Endothelial cell of umbilical vein (primary cell): Measurements from ENCODE around the gene PLXND1. TPM values are rescaled to one million over a fixed set of nuclear protein-coding genes. Genes with fewer than 3 reads are reported as not detected.
A peak's percentile ranks its signal among the peaks of the same experiment; 100 is the strongest.

Experiments
- BruUV-seq: library from RNA; stranded (reverse); fragments of 400-500 nt; replicated peaks from 2 replicates; lab custom pipeline; 2021; lab: Mats Ljungman, UMichigan
- CTCF ChIA-PET: fragments of 300-600, 350-600 bp; sonication (Branson Sonifier 250); formaldehyde crosslinking; loops from one replicate; lab custom pipeline; 2021; ENCODE audit warnings: antibody characterized with exemption, inconsistent platforms; lab: Charles Lee
- POLR2A ChIA-PET: fragments of 300-600, 350-600 bp; sonication (Branson Sonifier 250); formaldehyde crosslinking; loops from one replicate; lab custom pipeline; 2021; ENCODE audit warnings: antibody characterized with exemption, inconsistent platforms; lab: Charles Lee
- DNase-seq: peaks from one replicate; pipeline ENCODE4 v3.0.0-alpha.2; 2011; ENCODE audit warnings: low read depth, low spot score
- FAIRE-seq: peaks from 2 replicates; lab custom pipeline; 2011; peaks lifted over from hg19 to GRCh38; lab: Jason Lieb, UNC
- H2AFZ ChIP-seq: 2 replicates; pipeline ENCODE4 v1.6.0; 2012; ENCODE audit warnings: low read depth, low read length, control low read depth, inconsistent platforms
- H3K27ac ChIP-seq: 2 replicates; pipeline ENCODE4 v1.5.1; 2011; ENCODE audit warnings: low read depth, mild to moderate bottlenecking, control low read depth, low read length, moderate library complexity; ENCODE audit not compliant: insufficient read depth
- H3K27me3 ChIP-seq, 2 experiments: 2 replicates each; pipeline versions ENCODE4 v1.6.0 to v1.6.1; 2011; ENCODE audit warnings: low read length in 2 of 2, mixed read lengths in 1 of 2; ENCODE audit not compliant: control insufficient read depth in 2 of 2, insufficient read depth in 2 of 2
- H3K36me3 ChIP-seq, 2 experiments: 2 replicates in 1 of 2; 3 replicates in 1 of 2; pipeline ENCODE4 v1.5.1; 2011; ENCODE audit warnings: low read length in 2 of 2, mild to moderate bottlenecking in 1 of 2, moderate library complexity in 1 of 2; ENCODE audit not compliant: control insufficient read depth in 2 of 2, insufficient read depth in 2 of 2; ENCODE audit errors: extremely low read depth in 1 of 2
- H3K4me1 ChIP-seq: 3 replicates; pipeline ENCODE4 v1.5.1; 2011; ENCODE audit warnings: mild to moderate bottlenecking, low read length; ENCODE audit not compliant: control insufficient read depth, insufficient read depth; ENCODE audit errors: extremely low read depth
- H3K4me2 ChIP-seq: 2 replicates; pipeline ENCODE4 v1.6.1; 2011; ENCODE audit warnings: low read length, control low read depth, mixed read lengths; ENCODE audit not compliant: insufficient read depth
- H3K4me3 ChIP-seq, 3 experiments: fragments of 200-600 bp in 1 of 3; sonication (generic), shearing (Covaris generic) in 1 of 3; replicated peaks in 1 of 3; 2 replicates each; pipeline ENCODE4 v1.5.1; 2011 to 2016; ENCODE audit warnings: control low read depth in 3 of 3, low read length in 3 of 3, mild to moderate bottlenecking in 2 of 3, inconsistent platforms in 1 of 3, low read depth in 1 of 3, moderate library complexity in 1 of 3; ENCODE audit not compliant: insufficient read depth in 1 of 3
- H3K79me2 ChIP-seq: 2 replicates; pipeline ENCODE4 v1.6.0; 2012; ENCODE audit warnings: low read length, inconsistent platforms; ENCODE audit not compliant: control insufficient read depth, insufficient read depth
- H3K9ac ChIP-seq: replicated peaks from 2 replicates; pipeline ENCODE3; 2011; ENCODE audit warnings: low read length, control low read depth; ENCODE audit not compliant: insufficient read depth; ENCODE audit errors: extremely low read depth
- H3K9me1 ChIP-seq: replicated peaks from 3 replicates; pipeline ENCODE4 v1.6.0; 2011; ENCODE audit warnings: mild to moderate bottlenecking, low read length; ENCODE audit not compliant: control insufficient read depth, insufficient read depth; ENCODE audit errors: extremely low read depth
- H3K9me3 ChIP-seq: replicated peaks from 2 replicates; pipeline ENCODE4 v1.5.1; 2012; ENCODE audit warnings: low read length, inconsistent platforms; ENCODE audit not compliant: control insufficient read depth, insufficient read depth
- H4K20me1 ChIP-seq: replicated peaks from 2 replicates; pipeline ENCODE3; 2011; ENCODE audit warnings: mild to moderate bottlenecking, low read length; ENCODE audit not compliant: control insufficient read depth, insufficient read depth; ENCODE audit errors: extremely low read depth
- CTCF ChIP-seq, 2 donors: IDR thresholded peaks; 1 replicate in 1 of 2; 2 replicates in 1 of 2; pipeline ENCODE4 v1.5.1; 2011; ENCODE audit warnings: low read length in 2 of 2, mild to moderate bottlenecking in 2 of 2, moderate library complexity in 2 of 2, control low read depth in 1 of 2, inconsistent platforms in 1 of 2, low read depth in 1 of 2; ENCODE audit not compliant: insufficient read depth in 1 of 2; ENCODE audit errors: extremely low read depth in 1 of 2
- EZH2 ChIP-seq: IDR thresholded peaks from 2 replicates; pipeline ENCODE4 v1.6.1; 2012; ENCODE audit warnings: borderline replicate concordance, low read depth, mild to moderate bottlenecking, moderate library complexity, low read length, inconsistent platforms; ENCODE audit not compliant: severe bottlenecking
- FOS ChIP-seq: IDR thresholded peaks from 2 replicates; pipeline ENCODE4 v1.6.1; 2011; ENCODE audit warnings: mild to moderate bottlenecking, low read length, moderate library complexity, borderline replicate concordance; ENCODE audit not compliant: insufficient read depth
- GATA2 ChIP-seq: IDR thresholded peaks from 2 replicates; pipeline ENCODE4 v1.7.0; 2011; ENCODE audit warnings: low read depth, mild to moderate bottlenecking, moderate library complexity, mixed read lengths, low read length; ENCODE audit not compliant: insufficient read length, insufficient read depth
- JUN ChIP-seq: IDR thresholded peaks from 2 replicates; pipeline ENCODE4 v1.6.1; 2011; ENCODE audit warnings: borderline replicate concordance, low read depth; ENCODE audit not compliant: insufficient read length, insufficient read depth
- MAX ChIP-seq: IDR thresholded peaks from 2 replicates; pipeline ENCODE4 v1.6.1; 2011; ENCODE audit not compliant: insufficient read depth, insufficient read length
- MYC ChIP-seq: IDR thresholded peaks from one replicate; pipeline ENCODE4 v1.6.1; 2011; ENCODE audit warnings: mild to moderate bottlenecking, low read depth, low read length
- POLR2A ChIP-seq: IDR thresholded peaks from 2 replicates; pipeline ENCODE4 v1.6.1; 2012; ENCODE audit warnings: low read depth, mild to moderate bottlenecking, control low read depth, low read length
- POLR2AphosphoS5 ChIP-seq: IDR thresholded peaks from 2 replicates; pipeline ENCODE4 v1.6.1; 2012; ENCODE audit warnings: low read depth, mild to moderate bottlenecking, control low read depth, low read length, moderate library complexity; ENCODE audit not compliant: insufficient read depth
- dilution Hi-C: fragments of 300-500 bp; cut with MboI; formaldehyde crosslinking; loops from one replicate; pipeline ENCODE4 v1.15.0; 2019; ENCODE audit warnings: low sequenced_read_pairs; ENCODE audit not compliant: extremely low pct_ligation_motif_present
- intact Hi-C: fragments of 100-400 bp; cut with micrococcal nuclease; formaldehyde crosslinking; loops from one replicate; pipeline ENCODE4 v1.10.0; 2022
- polyA plus RNA-seq, 4 experiments: library from polyadenylated mRNA; depleted of rRNA in 3 of 4; stranded (reverse) in 3 of 4; unstranded in 1 of 4; fragments of >200 nt; gene quantifications; 2 replicates each; pipeline versions ENCODE4 v1.2.1 to v1.2.3, GENCODE V29; 2011 to 2012; ENCODE audit warnings: missing spikeins in 1 of 4
- total RNA-seq: library from RNA; stranded (reverse); gene quantifications from 2 replicates; pipeline ENCODE4 v1.2.3, GENCODE V29; 2021

The PLXND1 gene
- total and polyA plus RNA-seq, 2 donors (not counting 3 experiments of a cell fraction or from before 2014, with no cell fraction given) = 300 to 834 TPM

- H4K20me1 ChIP-seq = no peaks in the 10 kb centered on the region
- H2AFZ ChIP-seq = no peak overlapping the region
- H3K27me3 ChIP-seq = no peaks in the 10 kb centered on the region
- H3K36me3 ChIP-seq = no peaks in the 10 kb centered on the region
- POLR2A ChIA-PET = interaction anchor here (2.1 kb wide), 1 partner anchor 11 kb away, joined by 5 read pairs; no protein-coding TSS in a partner anchor
- peak overlapping the region; percentile 91 for H3K27ac ChIP-seq
- dilution Hi-C loops (no loop called here), intact Hi-C loops (loop anchor here (2.0 to 5.0 kb wide), 3 partner anchors 37 to 216 kb away; partner anchors contain the start of gene IFT122)
- H3K4me2 ChIP-seq = peak overlapping the region; percentile 55
- H3K4me1 ChIP-seq = peaks cover 96% of the 10 kb centered on the region
- no TSS peak for BruUV-seq
- peaks cover 97% of the 10 kb centered on the region for H3K79me2 ChIP-seq
- FAIRE-seq (peak; percentile 57), DNase-seq (peak; percentile 40)
- no peaks in the 10 kb centered on the region for H3K9me1 ChIP-seq
- no peaks in the 10 kb centered on the region for H3K9me3 ChIP-seq
- no peak overlapping the region for H3K4me3 ChIP-seq
- TF ChIP-seq CTCF (IDR thresholded peaks at IDR 0.05; ENCODE audit: extremely low read depth in 1 of 2, insufficient read depth in 1 of 2, low read depth in 1 of 2, low read length in 2 of 2) = no peak
- no peak for TF ChIP-seq EZH2
- no peak for TF ChIP-seq POLR2AphosphoS5
- TF ChIP-seq FOS = no peak
- TF ChIP-seq POLR2A = no peak
- TF ChIP-seq MAX = no peak
- TF ChIP-seq JUN = no peak
- TF ChIP-seq MYC = no peak
- no peak for TF ChIP-seq GATA2
- CTCF ChIA-PET = interaction anchor here (0.8 to 3.6 kb wide), 5 partner anchors 8 to 215 kb away, joined by 3 to 44 read pairs (median 15); partner anchors contain the start of gene PLXND1
- peak overlapping the region; percentile 69 for H3K9ac ChIP-seq
These were observed 8.5 kb downstream of the PLXND1 start for GRCh38 chr3:129598000-129598381.
